CD14-positive monocyte (primary cell): Measurements from ENCODE around the gene KLHL40. TPM values are rescaled to one million over a fixed set of nuclear protein-coding genes. Genes with fewer than 3 reads are reported as not detected.

Experiments used
- DNase-seq, 3 donors: peaks; one replicate each; pipeline ENCODE4 v3.0.0-alpha.2; 2011 to 2022
- H2AFZ ChIP-seq: 2 replicates; pipeline ENCODE4 v1.6.0; 2012; ENCODE audit warnings: mild to moderate bottlenecking, low read depth, low read length, inconsistent platforms; ENCODE audit not compliant: insufficient read depth, poor library complexity, severe bottlenecking
- H3K27ac ChIP-seq, 2 donors: 1 replicate in 1 of 2; 2 replicates in 1 of 2; pipeline ENCODE4 v1.5.1; 2012 to 2013; ENCODE audit warnings: low read length in 2 of 2, control low read depth in 1 of 2, inconsistent platforms in 1 of 2, low read depth in 1 of 2, mild to moderate bottlenecking in 1 of 2
- H3K27me3 ChIP-seq, 2 donors: one replicate each; pipeline versions ENCODE4 v1.6.0 to v1.6.1; 2011 to 2013; ENCODE audit warnings: low read length in 2 of 2; ENCODE audit not compliant: control insufficient read depth in 2 of 2, insufficient read depth in 2 of 2
- H3K36me3 ChIP-seq, 2 donors: replicated peaks in 1 of 2; 1 replicate in 1 of 2; 2 replicates in 1 of 2; pipeline versions ENCODE4 v1.5.1 to v1.6.1; 2012 to 2013; ENCODE audit warnings: low read length in 2 of 2, control low read depth in 1 of 2, inconsistent platforms in 1 of 2, mild to moderate bottlenecking in 1 of 2; ENCODE audit not compliant: insufficient read depth in 2 of 2, control insufficient read depth in 1 of 2
- H3K4me1 ChIP-seq, 2 donors: 1 replicate in 1 of 2; 2 replicates in 1 of 2; pipeline versions ENCODE4 v1.5.1 to v1.6.1; 2012 to 2013; ENCODE audit warnings: low read length in 2 of 2, control low read depth in 1 of 2, inconsistent platforms in 1 of 2, mild to moderate bottlenecking in 1 of 2, moderate library complexity in 1 of 2; ENCODE audit not compliant: insufficient read depth in 2 of 2, control insufficient read depth in 1 of 2
- H3K4me2 ChIP-seq: replicated peaks from 2 replicates; pipeline ENCODE3; 2012; ENCODE audit warnings: low read length, moderate library complexity, mild to moderate bottlenecking; ENCODE audit not compliant: poor library complexity, severe bottlenecking; ENCODE audit errors: extremely low read depth
- H3K4me3 ChIP-seq, 3 experiments: fragments of 200-600 bp in 1 of 3; sonication (generic) in 1 of 3; replicated peaks in 1 of 3; 1 replicate in 2 of 3; 2 replicates in 1 of 3; pipeline ENCODE4 v1.5.1; 2011 to 2013; ENCODE audit warnings: low read length in 3 of 3, mild to moderate bottlenecking in 3 of 3, control low read depth in 2 of 3, low read depth in 2 of 3, inconsistent platforms in 1 of 3, moderate library complexity in 1 of 3
- H3K79me2 ChIP-seq: 2 replicates; pipeline ENCODE4 v1.6.0; 2012; ENCODE audit warnings: mild to moderate bottlenecking, control low read depth, inconsistent platforms, low read length, moderate library complexity; ENCODE audit not compliant: insufficient read depth
- H3K9ac ChIP-seq: 2 replicates; pipeline ENCODE4 v1.6.0; 2017; ENCODE audit warnings: low read length, mild to moderate bottlenecking; ENCODE audit not compliant: insufficient read depth, poor library complexity, severe bottlenecking
- H3K9me3 ChIP-seq, 2 donors: replicated peaks in 1 of 2; 1 replicate in 1 of 2; 2 replicates in 1 of 2; pipeline versions ENCODE4 v1.5.1 to v1.6.1; 2012 to 2013; ENCODE audit warnings: low read length in 2 of 2, control low read depth in 1 of 2; ENCODE audit not compliant: control insufficient read depth in 1 of 2, insufficient read depth in 1 of 2
- H4K20me1 ChIP-seq: 2 replicates; pipeline ENCODE4 v1.6.0; 2012; ENCODE audit warnings: mild to moderate bottlenecking, low read length, control low read depth, moderate library complexity; ENCODE audit not compliant: insufficient read depth
- H3K27ac Mint-ChIP-seq, 7 donors: one replicate each; pipeline ENCODE4 v1.8.0; 2020; ENCODE audit warnings: mild to moderate bottlenecking in 7 of 7, mixed read lengths in 7 of 7, moderate library complexity in 6 of 7, inconsistent platforms in 2 of 7
- H3K27me3 Mint-ChIP-seq, 3 donors: one replicate each; pipeline ENCODE4 v1.8.0; 2021 to 2022; ENCODE audit warnings: low read depth in 3 of 3, mild to moderate bottlenecking in 3 of 3, mixed read lengths in 3 of 3, moderate library complexity in 3 of 3, inconsistent platforms in 1 of 3
- H3K36me3 Mint-ChIP-seq, 2 donors: one replicate each; pipeline ENCODE4 v1.8.0; 2020; ENCODE audit warnings: mixed read lengths in 2 of 2, inconsistent platforms in 1 of 2, mild to moderate bottlenecking in 1 of 2
- H3K4me1 Mint-ChIP-seq: one replicate; pipeline ENCODE4 v1.8.0; 2020; ENCODE audit warnings: mild to moderate bottlenecking, mixed read lengths
- H3K4me3 Mint-ChIP-seq, 2 donors: one replicate each; pipeline ENCODE4 v1.8.0; 2020; ENCODE audit warnings: mild to moderate bottlenecking in 2 of 2, mixed read lengths in 2 of 2, moderate library complexity in 1 of 2
- H3K9me3 Mint-ChIP-seq, 7 donors: one replicate each; pipeline ENCODE4 v1.8.0; 2020 to 2022; ENCODE audit warnings: mixed read lengths in 7 of 7, mild to moderate bottlenecking in 6 of 7, moderate library complexity in 6 of 7, inconsistent platforms in 2 of 7
- CTCF ChIP-seq: fragments of 200-600 bp; IDR thresholded peaks from one replicate; pipeline ENCODE4 v1.8.0; 2022; ENCODE audit warnings: antibody characterized with exemption, mild to moderate bottlenecking
- WGBS: methylation state at CpG from one replicate; pipeline ENCODE4 v1.1.5; 2013; ENCODE audit warnings: missing lambda C conversion rate; ENCODE audit not compliant: insufficient coverage; 5-methylcytosine and 5-hydroxymethylcytosine counted together
- intact Hi-C, 2 donors: fragments of 100-400 bp; cut with micrococcal nuclease; formaldehyde crosslinking; loops; one replicate each; pipeline versions ENCODE4 v1.15.0 to v1.15.1; 2023
- polyA plus RNA-seq, 3 donors: library from polyadenylated mRNA; depleted of rRNA in 1 of 3; unstranded in 2 of 3; stranded (reverse) in 1 of 3; fragments of 300-500 nt in 2 of 3; fragments of >200 nt in 1 of 3; fragmentation: Illumina TruSeq in 2 of 3; gene quantifications; 1 replicate in 2 of 3; 2 replicates in 1 of 3; pipeline ENCODE4 v1.2.3, GENCODE V29; 2012 to 2021

KLHL40 gene
- polyA plus RNA-seq, 3 donors = not detected

DNA sequence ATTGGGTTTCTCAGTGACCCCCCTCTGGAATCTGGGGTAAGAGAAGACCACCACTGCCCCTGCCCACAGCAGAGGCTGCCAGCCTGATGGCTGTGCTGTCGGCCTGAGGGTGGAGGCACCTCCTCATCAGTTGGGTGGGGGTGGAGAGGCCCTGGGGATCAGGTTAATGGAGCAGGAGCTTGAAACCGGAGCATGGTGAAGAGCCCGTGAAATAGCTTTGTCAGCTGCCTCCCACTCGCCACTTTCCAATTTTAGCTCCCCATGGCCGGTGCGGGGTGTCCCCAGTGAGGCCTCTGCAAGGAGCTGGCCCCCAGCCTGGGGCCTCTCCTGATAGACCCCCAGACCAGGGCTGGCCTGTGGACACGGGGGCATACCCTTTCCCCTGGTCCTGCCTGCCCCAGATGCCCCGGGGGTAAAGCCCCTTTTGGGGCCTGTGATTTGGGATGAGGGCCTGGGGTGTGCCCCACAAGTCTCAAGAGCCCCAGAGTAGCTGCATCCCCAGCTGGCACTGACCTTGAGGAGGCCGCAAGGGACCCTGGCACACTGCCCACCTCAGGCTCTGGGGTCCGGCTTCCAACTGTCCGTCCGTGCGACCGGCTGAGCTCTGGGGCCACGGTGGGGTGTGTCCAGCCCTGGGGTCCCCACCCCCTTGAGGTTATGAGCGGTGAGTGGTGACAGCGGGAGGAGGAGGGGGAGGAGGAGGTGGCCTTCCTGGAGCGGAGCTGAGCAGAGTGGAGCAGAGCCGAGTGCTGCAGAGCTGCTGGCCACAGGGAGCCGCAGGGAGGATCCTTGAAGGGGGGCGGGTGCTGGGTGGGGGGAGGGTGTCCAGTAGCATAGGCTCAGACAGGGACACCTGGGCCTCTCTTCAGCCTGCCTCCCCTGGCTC is 17.0 kb downstream of the KLHL40 start, which contains the start of gene HHATL:
Gene HHATL (minus strand): TSS at position 733 of the 886 bp plus-strand sequence. CDS start 1,972 bp downstream, outside the sequence.
- Histone ChIP-seq H3K79me2 (no peaks in the 10 kb centered on the region), H3K9ac (no peak within 1 kb of the TSS), H3K27me3 (peaks cover 0 to 2% of the 10 kb centered on the region in 2 donors), H3K27ac (no peak within 1 kb of the TSS), H3K4me3 (no peak within 1 kb of the TSS), H3K4me2 (no peak within 1 kb of the TSS), H3K9me3 (no peaks in the 10 kb centered on the region), H4K20me1 (no peaks in the 10 kb centered on the region), H3K4me1 (no peaks in the 10 kb centered on the region), H3K36me3 (no peaks in the 10 kb centered on the region), H2AFZ (no peak within 1 kb of the TSS)
- WGBS = 93% methylated on average over 9 of the region's 21 CpGs
- Mint-ChIP-seq H3K27me3 (peaks cover 7 to 16% (median 14%) of the 10 kb centered on the region in 3 donors), H3K9me3 (no peaks in the 10 kb centered on the region), H3K4me3 (no peak within 1 kb of the TSS), H3K4me1 (peaks cover 3% of the 10 kb centered on the region), H3K27ac (peak within 1 kb of the TSS in 1 of 7 donors; percentile 9), H3K36me3 (no peaks in the 10 kb centered on the region)
- TF ChIP-seq CTCF = no peak
- intact Hi-C loops = no loop called here
- DNase-seq = no peak

- Histone ChIP-seq H3K36me3 (no peaks in the 10 kb centered on the region), H3K4me1 (no peaks in the 10 kb centered on the region), H3K27me3 (peaks cover 0 to 2% of the 10 kb centered on the region in 2 donors), H3K27ac (no peak overlapping the region), H4K20me1 (no peaks in the 10 kb centered on the region), H3K9ac (no peak overlapping the region), H3K9me3 (no peaks in the 10 kb centered on the region), H3K79me2 (no peaks in the 10 kb centered on the region), H2AFZ (no peak overlapping the region), H3K4me2 (no peak overlapping the region), H3K4me3 (no peak overlapping the region)
- H3K4me1 Mint-ChIP-seq = peaks cover 3% of the 10 kb centered on the region
- 89% methylated on average over 3 of the region's 6 CpGs for WGBS
- no peaks in the 10 kb centered on the region for H3K36me3 Mint-ChIP-seq
- no peak for TF ChIP-seq CTCF
- peaks cover 7 to 14% (median 13%) of the 10 kb centered on the region in 3 donors for H3K27me3 Mint-ChIP-seq
- H3K9me3 Mint-ChIP-seq = no peaks in the 10 kb centered on the region
- no peak for DNase-seq
- no peak overlapping the region for H3K27ac Mint-ChIP-seq
- H3K4me3 Mint-ChIP-seq = no peak overlapping the region
- intact Hi-C loops = no loop called here
Measured at GRCh38 chr3:42702982-42703694, 17.8 kb downstream of the KLHL40 start.
